KOPT-K1 (cell line): ENCODE data around the gene BUD31.

Source experiments
- H3K27ac ChIP-seq: fragments of 200-600 bp; sonication (generic); 2 replicates; pipeline ENCODE4 v1.5.1; 2016; ENCODE audit warnings: antibody characterized with exemption, mild to moderate bottlenecking, low read depth, low read length; ENCODE audit not compliant: poor library complexity, severe bottlenecking
- H3K36me3 ChIP-seq: fragments of 200-600 bp; sonication (generic); 2 replicates; pipeline ENCODE4 v1.5.1; 2017; ENCODE audit warnings: antibody characterized with exemption, mild to moderate bottlenecking, low read length, moderate library complexity; ENCODE audit not compliant: insufficient read depth
- H3K9me3 ChIP-seq: fragments of 200-600 bp; sonication (generic); 2 replicates; pipeline ENCODE4 v1.5.1; 2017; ENCODE audit warnings: antibody characterized with exemption, low read length, mild to moderate bottlenecking; ENCODE audit not compliant: insufficient read depth, poor library complexity, severe bottlenecking

The BUD31 gene

GRCh38 chr7:99408379-99409191 lies at the start of gene BUD31, which contains the start of gene PDAP1:
TSS of gene BUD31 (plus strand) at chr7:99408969. CDS start at chr7:99411093, 2,124 bp downstream.
TSS of gene PDAP1 (minus strand) at chr7:99408597. CDS start at chr7:99408548, 49 bp downstream.
- Histone ChIP-seq H3K9me3 (no peaks in the 10 kb centered on the region), H3K27ac (peak within 1 kb of the TSS; percentile 96), H3K36me3 (peaks cover 57% of the 10 kb centered on the region)

- Histone ChIP-seq H3K9me3 (no peaks in the 10 kb centered on the region), H3K36me3 (peaks cover 95% of the 10 kb centered on the region), H3K27ac (no peak overlapping the region)
These were observed 49.2 kb upstream of the BUD31 start for GRCh38 chr7:99359465-99360154.

GRCh38 chr7:99362801-99363200 lies 46.0 kb upstream of the BUD31 start:
- H3K27ac ChIP-seq = no peak overlapping the region
- H3K9me3 ChIP-seq = no peaks in the 10 kb centered on the region
- H3K36me3 ChIP-seq = peaks cover 97% of the 10 kb centered on the region

- H3K27ac ChIP-seq = no peak overlapping the region
- no peaks in the 10 kb centered on the region for H3K9me3 ChIP-seq
- H3K36me3 ChIP-seq = peaks cover 94% of the 10 kb centered on the region
These were observed 45.5 kb upstream of the BUD31 start for GRCh38 chr7:99363286-99363685.

- peaks cover 85% of the 10 kb centered on the region for H3K36me3 ChIP-seq
- no peak overlapping the region for H3K27ac ChIP-seq
- no peaks in the 10 kb centered on the region for H3K9me3 ChIP-seq
These were observed 43.2 kb upstream of the BUD31 start for GRCh38 chr7:99365318-99366141.

GRCh38 chr7:99366646-99367045 lies 42.1 kb upstream of the BUD31 start:
- Histone ChIP-seq H3K36me3 (peaks cover 74% of the 10 kb centered on the region), H3K27ac (no peak overlapping the region)

GRCh38 chr7:99368750-99369389 lies 39.9 kb upstream of the BUD31 start:
- H3K36me3 ChIP-seq = peaks cover 54% of the 10 kb centered on the region

More at GRCh38 chr7:99366646-99367045, 42.1 kb upstream of the BUD31 start:
- H3K9me3 ChIP-seq = no peaks in the 10 kb centered on the region

GRCh38 chr7:99369767-99370391 lies 38.9 kb upstream of the BUD31 start:
- Histone ChIP-seq H3K36me3 (peaks cover 44% of the 10 kb centered on the region), H3K9me3 (no peaks in the 10 kb centered on the region), H3K27ac (no peak overlapping the region)

More at GRCh38 chr7:99368750-99369389, 39.9 kb upstream of the BUD31 start:
- Histone ChIP-seq H3K9me3 (no peaks in the 10 kb centered on the region), H3K27ac (no peak overlapping the region)

- H3K9me3 ChIP-seq = no peaks in the 10 kb centered on the region
- peaks cover 34% of the 10 kb centered on the region for H3K36me3 ChIP-seq
- no peak overlapping the region for H3K27ac ChIP-seq
These were observed 37.3 kb upstream of the BUD31 start for GRCh38 chr7:99371376-99371920.

GRCh38 chr7:99372275-99373090 lies 36.3 kb upstream of the BUD31 start:
- Histone ChIP-seq H3K9me3 (no peaks in the 10 kb centered on the region), H3K27ac (no peak overlapping the region), H3K36me3 (peaks cover 34% of the 10 kb centered on the region)

GRCh38 chr7:99373091-99374066 lies 35.4 kb upstream of the BUD31 start:
- Histone ChIP-seq H3K36me3 (peaks cover 38% of the 10 kb centered on the region), H3K27ac (peak overlapping the region; percentile 84)

More at GRCh38 chr7:99373091-99374066, 35.4 kb upstream of the BUD31 start:
- H3K9me3 ChIP-seq = no peaks in the 10 kb centered on the region
